SU-DHL-6 (cell line): ENCODE results near the gene ATAD1.

Source experiments
- H2AFZ ChIP-seq: fragments of 200-600 bp; sonication (generic); 2 replicates; pipeline ENCODE4 v1.6.1; 2014; ENCODE audit warnings: low read depth, mild to moderate bottlenecking, moderate library complexity, mixed read lengths, antibody characterized with exemption, low read length; ENCODE audit not compliant: severe bottlenecking
- H3F3A ChIP-seq: fragments of 200-600 bp; shearing (Covaris generic); 2 replicates; pipeline ENCODE4 v1.6.0; 2016; ENCODE audit warnings: antibody characterized with exemption, mild to moderate bottlenecking; ENCODE audit not compliant: insufficient read depth
- H3K27ac ChIP-seq: fragments of 200-600 bp; sonication (generic); 2 replicates; pipeline ENCODE4 v1.5.1; 2016; ENCODE audit warnings: low read depth, mild to moderate bottlenecking, low read length, moderate library complexity, mixed read lengths
- H3K27me3 ChIP-seq: fragments of 200-600 bp; sonication (generic), shearing (Covaris generic); 2 replicates; pipeline ENCODE4 v1.6.0; 2014; ENCODE audit warnings: mild to moderate bottlenecking, low read length
- H3K36me3 ChIP-seq: fragments of 200-600 bp; sonication (generic); 2 replicates; pipeline ENCODE4 v1.6.1; 2014; ENCODE audit warnings: mild to moderate bottlenecking, low read length, mixed read lengths
- H3K4me2 ChIP-seq: fragments of 300-600, 200-600 bp; shearing (Covaris generic), sonication (generic); 2 replicates; pipeline ENCODE4 v1.6.0; 2014; ENCODE audit warnings: low read length, low read depth, mild to moderate bottlenecking; ENCODE audit not compliant: poor library complexity, severe bottlenecking
- H3K4me3 ChIP-seq: fragments of 200-600 bp; sonication (generic); 2 replicates; pipeline ENCODE4 v1.5.1; 2014; ENCODE audit warnings: antibody characterized with exemption, low read length, mild to moderate bottlenecking, mixed read lengths; ENCODE audit not compliant: insufficient read depth, poor library complexity, severe bottlenecking
- H3K79me2 ChIP-seq: fragments of 200-600 bp; sonication (generic); 2 replicates; pipeline ENCODE4 v1.6.1; 2014; ENCODE audit warnings: mild to moderate bottlenecking, low read length, moderate library complexity; ENCODE audit not compliant: insufficient read depth
- H3K9ac ChIP-seq: fragments of 200-600 bp; sonication (generic); 2 replicates; pipeline ENCODE4 v1.7.0; 2014; ENCODE audit warnings: mild to moderate bottlenecking, low read length
- H3K9me2 ChIP-seq: fragments of 200-600 bp; sonication (generic); replicated peaks from 2 replicates; pipeline ENCODE4 v1.6.1; 2014; ENCODE audit warnings: low read length; ENCODE audit not compliant: insufficient read depth
- H3K9me3 ChIP-seq: fragments of 200-600 bp; sonication (generic); 2 replicates; pipeline ENCODE4 v1.6.1; 2014; ENCODE audit warnings: low read length, mixed read lengths; ENCODE audit not compliant: insufficient read depth
- H4K20me1 ChIP-seq: fragments of 200-600 bp; sonication (generic); 2 replicates; pipeline ENCODE4 v1.6.1; 2014; ENCODE audit warnings: low read depth, mild to moderate bottlenecking, antibody characterized with exemption, low read length, moderate library complexity, mixed read lengths
- EZH2phosphoT487 ChIP-seq: fragments of 200-600 bp; sonication (generic), shearing (Covaris generic); conservative IDR thresholded peaks from 2 replicates; pipeline ENCODE4 v1.6.1; 2018; ENCODE audit warnings: mild to moderate bottlenecking, antibody characterized with exemption, low read length, moderate library complexity, mixed read lengths
- TF ChIP-seq, protein P1 (sequence below): fragments of 200-600 bp; sonication (generic); IDR thresholded peaks from one replicate; pipeline ENCODE4 v1.5.1; 2017; ENCODE audit warnings: antibody characterized with exemption, mild to moderate bottlenecking, low read length, moderate library complexity; ENCODE audit not compliant: insufficient read depth, poor library complexity, severe bottlenecking

The ATAD1 gene

DNA sequence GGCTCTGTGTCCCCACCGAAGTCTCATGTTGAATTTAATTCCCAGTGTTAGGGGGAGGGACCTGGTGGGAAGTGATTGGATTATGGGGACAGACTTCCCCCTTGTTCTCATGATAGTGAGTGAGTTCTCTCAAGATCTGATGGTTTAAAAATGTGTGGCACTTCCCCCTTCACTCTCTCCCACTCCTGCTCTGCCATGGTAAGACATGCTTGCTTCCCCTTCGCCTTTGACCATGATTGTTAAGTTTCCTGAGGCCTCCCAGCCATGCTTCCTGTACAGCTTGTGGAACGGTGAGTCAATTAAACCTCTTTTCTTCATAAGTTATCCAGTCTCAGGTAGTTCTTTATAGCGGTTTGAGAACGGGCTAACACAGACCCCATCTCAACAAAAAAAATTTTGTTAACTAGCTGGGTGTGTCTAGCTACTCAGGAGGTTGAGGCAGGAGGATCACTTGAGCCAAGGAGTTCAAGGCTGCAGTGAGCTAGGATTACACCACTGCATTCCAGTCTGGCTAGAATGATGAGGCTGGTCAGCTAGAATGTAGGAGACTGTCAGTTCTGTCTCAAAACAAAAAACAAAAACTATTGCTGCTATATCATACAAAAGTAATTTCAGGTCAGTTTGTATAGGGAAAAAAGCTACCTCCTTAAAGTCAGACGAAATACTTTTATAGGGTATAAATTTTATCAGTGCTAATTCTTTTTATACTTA lies 57.7 kb downstream of the ATAD1 start:
- no peak overlapping the region for H2AFZ ChIP-seq

DNA sequence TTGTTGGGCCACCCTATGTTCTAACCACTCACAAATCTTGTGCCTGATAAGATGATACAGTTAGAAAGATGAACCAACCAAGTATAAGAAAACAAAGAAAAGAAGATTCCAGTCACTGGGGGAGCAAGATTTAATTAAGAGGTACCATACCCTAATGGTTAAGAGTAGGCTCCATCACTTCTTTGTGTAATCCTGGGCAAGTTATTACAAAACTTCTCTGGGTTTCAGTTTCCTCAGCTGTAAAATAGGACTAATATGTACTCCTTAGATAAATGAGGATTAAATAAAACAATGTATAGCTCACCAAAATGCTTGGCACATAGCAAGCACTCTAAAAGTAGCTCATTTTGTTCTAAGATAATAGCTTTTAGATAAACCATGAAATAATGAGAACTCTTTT lies 58.5 kb downstream of the ATAD1 start:
- 0 out of 2 replicates have a peak, but pooled peaks cover 3% of the 10 kb centered on the region for H3F3A ChIP-seq
- no peak overlapping the region for H3K4me3 ChIP-seq
- H3K9me2 ChIP-seq = no peaks in the 10 kb centered on the region
- H3K27ac ChIP-seq = no peak overlapping the region
- H3K9ac ChIP-seq = no peak overlapping the region
- no peak for TF ChIP-seq EZH2phosphoT487
- TF ChIP-seq, protein P1, sequence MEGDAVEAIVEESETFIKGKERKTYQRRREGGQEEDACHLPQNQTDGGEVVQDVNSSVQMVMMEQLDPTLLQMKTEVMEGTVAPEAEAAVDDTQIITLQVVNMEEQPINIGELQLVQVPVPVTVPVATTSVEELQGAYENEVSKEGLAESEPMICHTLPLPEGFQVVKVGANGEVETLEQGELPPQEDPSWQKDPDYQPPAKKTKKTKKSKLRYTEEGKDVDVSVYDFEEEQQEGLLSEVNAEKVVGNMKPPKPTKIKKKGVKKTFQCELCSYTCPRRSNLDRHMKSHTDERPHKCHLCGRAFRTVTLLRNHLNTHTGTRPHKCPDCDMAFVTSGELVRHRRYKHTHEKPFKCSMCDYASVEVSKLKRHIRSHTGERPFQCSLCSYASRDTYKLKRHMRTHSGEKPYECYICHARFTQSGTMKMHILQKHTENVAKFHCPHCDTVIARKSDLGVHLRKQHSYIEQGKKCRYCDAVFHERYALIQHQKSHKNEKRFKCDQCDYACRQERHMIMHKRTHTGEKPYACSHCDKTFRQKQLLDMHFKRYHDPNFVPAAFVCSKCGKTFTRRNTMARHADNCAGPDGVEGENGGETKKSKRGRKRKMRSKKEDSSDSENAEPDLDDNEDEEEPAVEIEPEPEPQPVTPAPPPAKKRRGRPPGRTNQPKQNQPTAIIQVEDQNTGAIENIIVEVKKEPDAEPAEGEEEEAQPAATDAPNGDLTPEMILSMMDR = no peak
- no peaks in the 10 kb centered on the region for H3K27me3 ChIP-seq
- H3K36me3 ChIP-seq = peaks cover 12% of the 10 kb centered on the region; the same call in 1 of the 2 replicates
- H3K9me3 ChIP-seq = no peaks in the 10 kb centered on the region
- H2AFZ ChIP-seq = no peak overlapping the region
- no peaks in the 10 kb centered on the region for H3K79me2 ChIP-seq
- no peak overlapping the region for H3K4me2 ChIP-seq
- no peaks in the 10 kb centered on the region for H4K20me1 ChIP-seq

More for the DNA sequence above, 57.7 kb downstream of the ATAD1 start:
- Histone ChIP-seq H4K20me1 (no peaks in the 10 kb centered on the region), H3K4me2 (no peak overlapping the region), H3K79me2 (no peaks in the 10 kb centered on the region), H3K36me3 (peaks cover 12% of the 10 kb centered on the region; the same call in 1 of the 2 replicates), H3K4me3 (no peak overlapping the region), H3K9me3 (no peaks in the 10 kb centered on the region), H3K9me2 (no peaks in the 10 kb centered on the region), H3K9ac (no peak overlapping the region), H3K27me3 (no peaks in the 10 kb centered on the region), H3K27ac (no peak overlapping the region), H3F3A (0 out of 2 replicates have a peak, but pooled peaks cover 3% of the 10 kb centered on the region)
- no peak for TF ChIP-seq EZH2phosphoT487

DNA sequence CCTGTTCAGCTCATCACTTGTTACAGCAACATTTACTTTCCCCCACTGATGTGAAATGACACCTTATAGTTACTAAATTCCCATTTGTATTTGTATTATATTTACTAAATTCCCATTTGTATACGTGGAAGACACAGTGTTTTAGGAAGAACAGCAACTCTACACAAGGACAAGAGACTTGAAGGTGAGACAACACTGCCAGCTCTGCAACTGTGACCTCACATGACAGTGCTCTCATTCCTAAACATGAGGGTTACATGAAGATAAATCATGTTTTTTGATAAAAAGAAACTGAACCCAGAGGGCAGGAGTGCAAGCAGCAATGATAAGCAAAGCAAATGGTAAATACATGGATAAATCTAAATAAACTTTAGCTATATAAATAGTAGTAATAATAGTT lies 60.3 kb downstream of the ATAD1 start:
- H3K79me2 ChIP-seq = no peaks in the 10 kb centered on the region
- TF ChIP-seq EZH2phosphoT487 = no peak
- TF ChIP-seq, protein P1 = no peak
- H3K27me3 ChIP-seq = no peaks in the 10 kb centered on the region
- H3K36me3 ChIP-seq = peaks cover 20% of the 10 kb centered on the region; the same call in 1 of the 2 replicates
- H3K4me3 ChIP-seq = no peak overlapping the region
- no peaks in the 10 kb centered on the region for H4K20me1 ChIP-seq
- no peaks in the 10 kb centered on the region for H3K9me3 ChIP-seq
- H3F3A ChIP-seq = peaks cover 4% of the 10 kb centered on the region; the same call in 1 of the 2 replicates
- H3K9me2 ChIP-seq = no peaks in the 10 kb centered on the region
- H3K9ac ChIP-seq = no peak overlapping the region
- H3K27ac ChIP-seq = no peak overlapping the region
- no peak overlapping the region for H2AFZ ChIP-seq
- H3K4me2 ChIP-seq = no peak overlapping the region
